Fibroblast of upper back skin (primary cell): ENCODE data around the gene ZNF808.
"Not testable (repeated sequence)": the region's sequence is repeated elsewhere in the genome, so short reads cannot be mapped to it uniquely, and the experiment has no call there.

Experiments
- DNase-seq: peaks from one replicate; pipeline ENCODE4 v3.0.0-alpha.2; 2013

ZNF808 gene

DNA sequence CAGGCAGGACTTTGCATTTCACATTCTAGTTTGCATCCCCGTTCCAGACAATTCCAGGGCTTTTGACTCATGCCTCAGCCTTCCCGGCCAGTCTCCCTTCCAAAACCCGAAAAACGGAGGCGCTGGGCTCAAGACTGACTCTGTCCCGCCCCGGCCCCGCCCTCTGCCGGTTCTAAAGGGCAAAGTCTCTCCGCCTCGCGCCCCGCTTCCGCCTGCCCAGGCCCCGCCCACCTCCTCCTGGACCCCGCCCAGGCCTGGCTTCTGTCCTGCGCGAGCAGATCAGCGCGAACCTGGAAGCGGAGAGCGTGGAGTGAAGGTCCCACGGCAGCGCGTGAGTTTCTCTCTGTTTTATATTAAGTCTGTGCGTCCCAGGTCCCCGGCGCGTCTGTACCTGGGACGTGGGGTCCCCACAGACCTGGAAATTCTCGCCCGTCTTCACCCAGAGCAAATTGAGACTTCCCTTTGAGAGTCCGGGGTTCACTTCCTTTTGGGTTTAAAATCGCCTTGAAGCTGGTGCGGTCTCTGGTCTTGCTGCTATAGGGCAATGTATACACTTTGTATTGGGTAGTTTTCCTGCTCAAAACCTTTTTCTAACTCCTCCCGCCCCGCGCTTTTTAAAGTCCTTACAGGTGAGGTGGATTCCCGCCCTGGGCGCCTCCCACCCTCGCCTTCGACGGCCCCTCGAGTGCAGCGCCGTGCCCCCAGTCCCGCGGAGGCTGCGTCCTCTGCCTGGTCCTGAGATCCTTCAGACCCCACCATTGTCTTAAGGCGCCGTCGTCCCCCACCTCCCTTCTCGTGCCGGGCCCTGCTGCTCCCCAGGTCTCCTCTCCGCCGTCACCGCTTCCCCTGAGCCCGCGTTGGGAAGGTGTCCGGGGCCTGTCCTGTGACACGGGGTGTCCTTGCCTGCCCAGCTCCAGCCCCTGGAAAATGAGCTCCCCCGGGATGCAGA is 73.8 kb downstream of the ZNF808 start:
- peak; percentile 87 for DNase-seq

DNA sequence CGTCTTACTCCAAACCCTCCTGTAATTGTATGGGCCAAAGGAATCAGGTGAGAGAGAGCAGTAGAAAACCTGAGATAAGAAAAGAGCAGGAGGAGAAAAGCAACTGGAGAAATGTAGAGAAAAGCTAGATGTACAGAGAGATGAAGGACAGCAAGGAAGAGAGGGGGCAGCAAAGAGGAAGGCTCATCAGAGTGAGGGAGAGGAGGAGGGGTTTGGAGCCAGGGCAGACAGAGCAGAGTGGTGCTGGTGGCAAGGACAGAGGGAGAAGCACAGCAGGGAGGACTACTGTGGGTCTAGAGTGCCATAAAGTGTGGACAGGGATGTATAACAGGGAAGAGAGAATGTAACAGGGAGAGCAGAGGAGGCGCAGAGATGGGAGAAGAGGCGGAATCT is 74.5 kb downstream of the ZNF808 start:
- not testable (repeated sequence) for DNase-seq

DNA sequence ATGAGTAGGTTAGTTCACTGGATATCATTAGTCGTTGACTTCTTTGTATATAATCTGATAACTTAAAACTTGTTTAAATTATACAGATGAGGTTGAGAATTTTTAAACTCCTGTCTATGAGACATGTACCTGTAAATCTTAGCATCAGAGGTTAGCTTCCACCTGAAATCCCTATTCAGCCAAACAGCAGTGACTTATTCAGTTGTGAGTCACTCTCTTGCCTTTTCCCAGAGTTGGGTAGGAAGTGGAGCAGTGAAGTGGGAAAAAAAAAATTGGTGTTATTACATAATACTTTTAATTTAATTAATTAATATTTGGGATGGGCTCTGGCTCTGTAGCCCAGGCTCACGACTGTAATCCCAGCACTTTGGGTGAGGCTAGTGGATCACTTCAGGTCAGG is 75.5 kb downstream of the ZNF808 start:
- DNase-seq = no peak

DNA sequence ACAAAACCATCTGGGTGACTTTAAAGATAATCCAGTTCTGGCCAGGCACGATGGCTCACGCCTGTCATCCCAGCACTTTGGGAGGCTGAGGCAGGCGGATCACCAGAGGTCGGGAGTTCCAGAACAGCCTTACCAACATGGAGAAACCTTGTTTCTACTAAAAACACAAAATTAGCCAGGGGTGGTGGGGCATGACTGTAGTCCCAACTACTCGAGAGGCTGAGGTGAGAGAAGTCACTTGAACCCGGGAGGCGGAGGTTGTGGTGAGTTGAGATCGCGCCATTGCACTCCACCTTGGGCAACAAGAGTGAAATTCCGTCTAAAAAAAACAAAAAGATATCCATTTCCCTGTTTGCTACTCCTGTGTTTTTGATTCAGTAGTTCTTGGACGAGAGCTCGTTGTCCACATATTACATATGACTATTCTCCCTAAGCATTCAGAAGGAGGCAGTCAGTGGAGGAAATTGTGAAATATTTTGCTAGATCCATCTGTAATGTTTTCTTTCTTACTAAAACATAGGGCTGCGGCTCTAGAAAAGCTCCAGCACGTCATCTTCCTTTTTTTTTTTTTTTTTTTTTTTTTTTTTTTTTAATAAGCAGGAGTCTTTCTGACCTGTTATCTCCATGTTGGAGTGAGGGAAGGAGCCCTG is 76.2 kb downstream of the ZNF808 start:
- no peak for DNase-seq
